ENCODE data around the gene PRSS27.
"Not testable (repeated sequence)": the region's sequence is repeated elsewhere in the genome, so short reads cannot be mapped to it uniquely, and the experiment has no call there.

PRSS27 gene

DNA sequence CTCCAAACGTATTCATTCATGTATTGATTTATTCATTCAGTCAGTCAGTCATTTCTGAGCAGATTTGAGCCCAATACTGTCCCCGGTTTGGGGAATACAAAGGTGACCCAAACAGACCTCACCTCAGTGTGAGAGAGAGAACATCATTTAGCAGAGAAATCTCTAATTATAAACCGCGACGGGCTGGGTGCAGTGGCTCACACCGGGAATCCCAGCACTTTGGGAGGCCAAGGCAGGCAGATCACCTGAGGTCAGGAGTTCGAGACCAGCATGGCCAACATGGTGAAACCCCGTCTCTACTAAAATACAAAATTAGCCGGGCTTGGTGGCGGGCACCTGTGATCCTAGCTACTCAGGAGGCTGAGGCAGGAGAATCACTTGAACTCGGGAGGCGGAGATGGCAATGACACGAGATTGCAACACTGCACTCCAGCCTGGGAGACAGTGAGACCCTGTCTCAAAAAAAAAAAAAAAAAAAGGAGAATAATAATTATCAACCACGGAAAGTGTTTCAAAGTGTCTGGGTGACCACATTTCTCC, 1.7 kb upstream of the PRSS27 start:
- not testable (repeated sequence) for DNase-seq

DNA sequence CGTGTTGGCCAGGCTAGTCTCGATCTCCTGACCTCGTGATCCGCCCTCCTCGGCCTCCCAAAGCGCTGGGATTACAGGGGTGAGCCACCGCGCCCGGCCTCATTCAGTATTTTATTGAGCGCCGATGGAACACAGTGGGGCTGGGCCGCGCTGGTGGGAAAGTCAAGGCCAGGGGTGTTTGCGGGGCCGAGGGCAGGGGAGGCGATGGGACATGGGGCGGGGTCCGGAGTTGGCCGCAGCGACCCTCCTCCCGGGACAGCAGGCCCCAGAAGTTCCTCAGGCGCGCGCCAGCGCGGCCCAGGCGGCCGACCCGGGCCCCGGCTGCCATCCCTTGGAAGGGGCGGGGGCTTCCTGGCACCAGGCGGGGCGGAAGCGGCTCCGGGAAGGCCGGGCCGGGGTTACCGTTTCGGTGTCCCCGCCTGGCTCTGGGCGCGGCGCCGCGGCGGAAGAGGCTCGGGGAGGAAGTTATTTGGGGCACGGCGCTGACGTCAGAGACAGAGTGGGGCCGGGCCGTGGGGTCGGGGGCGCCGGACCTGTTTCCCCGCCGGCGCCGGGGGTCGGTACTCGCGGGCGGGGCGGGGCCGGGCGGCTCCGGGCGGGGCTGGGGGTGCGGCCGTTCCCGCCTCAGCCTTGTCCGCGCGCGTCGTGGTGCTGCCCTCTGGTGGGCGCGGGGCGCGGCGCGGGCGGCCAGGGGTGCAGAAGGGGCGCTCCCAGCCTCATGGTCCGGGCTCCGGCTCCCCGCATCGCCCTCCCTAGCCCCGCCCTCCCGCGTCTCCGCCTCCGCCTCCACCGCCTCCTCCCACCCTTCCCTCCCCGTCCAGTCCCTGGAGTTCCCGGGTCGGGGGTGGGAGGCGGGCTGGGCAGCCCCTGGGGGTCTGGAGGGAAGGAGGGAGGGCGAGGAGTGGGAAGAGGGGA, 952 bp upstream of the PRSS27 start:
- peak; percentile 83 to 88 for DNase-seq

DNA sequence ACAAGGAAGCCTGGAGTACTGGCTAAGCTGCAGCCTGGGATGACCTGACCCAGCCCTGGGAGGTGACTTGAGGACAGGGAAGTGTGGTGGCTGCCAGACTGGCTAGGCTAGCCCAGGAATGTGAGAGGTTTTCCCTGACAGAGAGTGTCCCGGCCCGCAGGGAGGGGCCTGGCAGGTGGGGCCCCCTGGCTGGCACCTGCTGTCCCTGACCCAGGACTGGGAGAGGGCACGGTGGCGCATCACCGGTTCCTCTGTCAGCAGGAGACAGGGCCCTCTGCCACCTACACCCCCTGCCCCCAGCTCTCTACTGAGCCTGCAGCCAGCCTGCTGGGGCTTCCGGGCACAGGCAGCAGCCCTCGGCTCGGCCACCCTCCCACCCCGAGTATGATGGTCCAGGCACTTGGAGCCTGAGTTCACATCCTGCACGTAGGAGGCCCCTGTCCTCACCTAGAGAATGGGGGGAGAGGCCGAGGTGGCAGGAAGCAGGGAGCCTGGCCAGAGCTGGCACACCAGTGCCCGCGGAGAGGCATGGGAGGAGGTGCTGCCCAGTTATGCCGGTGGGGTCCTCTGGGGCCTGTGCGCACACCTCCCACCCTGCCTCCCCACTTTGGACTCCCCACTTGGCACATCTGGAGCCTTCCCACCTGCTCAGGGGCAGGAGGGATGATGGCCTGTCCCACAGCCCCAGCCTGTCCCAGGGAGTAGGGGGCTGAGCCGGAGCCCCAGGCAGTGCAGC, 528 bp downstream of the PRSS27 start:
- DNase-seq: no peak

DNA sequence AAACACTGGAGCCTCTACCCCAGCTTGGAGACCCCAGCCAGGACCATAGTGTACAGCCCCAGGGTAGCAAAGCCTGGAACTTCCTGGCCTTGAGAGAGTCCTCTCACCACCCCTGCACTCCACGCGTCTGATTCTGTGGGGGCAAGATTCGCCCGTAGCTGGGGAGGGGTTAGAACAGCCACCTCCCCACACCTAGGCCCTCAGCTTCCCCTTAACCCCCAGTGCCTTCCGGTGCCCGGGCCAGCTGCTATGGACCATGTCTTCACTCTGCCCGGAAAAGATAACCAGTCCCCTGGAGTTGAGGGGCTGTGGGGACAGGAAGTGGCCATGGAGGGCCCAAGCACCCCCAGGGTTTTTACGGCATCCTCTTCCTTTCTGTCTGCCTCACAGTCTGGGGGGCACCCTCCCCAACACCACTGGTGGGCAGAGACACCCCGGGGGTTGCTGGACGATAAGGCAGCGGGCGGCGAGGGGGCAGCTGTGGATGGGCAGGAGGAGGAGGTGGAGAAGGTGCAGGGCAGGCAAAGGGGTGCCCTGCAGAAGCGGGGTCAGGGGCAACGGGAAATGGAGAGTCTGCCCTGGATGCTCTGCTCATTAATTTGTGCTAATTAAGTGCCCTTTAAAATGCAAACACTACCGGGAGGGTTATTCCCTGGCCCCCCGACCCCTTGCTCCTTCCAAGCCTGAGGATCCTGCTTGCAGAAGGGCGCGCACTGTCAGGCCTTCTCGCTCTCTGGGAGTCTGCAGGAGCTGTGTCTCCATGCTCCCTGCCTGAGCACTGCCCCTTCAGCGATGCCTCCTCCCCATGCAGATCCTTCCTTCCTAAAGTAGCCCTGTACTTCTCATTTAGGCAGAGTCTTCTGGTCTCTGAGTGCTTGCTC, 2.4 kb downstream of the PRSS27 start:
- DNase-seq: no peak

DNA sequence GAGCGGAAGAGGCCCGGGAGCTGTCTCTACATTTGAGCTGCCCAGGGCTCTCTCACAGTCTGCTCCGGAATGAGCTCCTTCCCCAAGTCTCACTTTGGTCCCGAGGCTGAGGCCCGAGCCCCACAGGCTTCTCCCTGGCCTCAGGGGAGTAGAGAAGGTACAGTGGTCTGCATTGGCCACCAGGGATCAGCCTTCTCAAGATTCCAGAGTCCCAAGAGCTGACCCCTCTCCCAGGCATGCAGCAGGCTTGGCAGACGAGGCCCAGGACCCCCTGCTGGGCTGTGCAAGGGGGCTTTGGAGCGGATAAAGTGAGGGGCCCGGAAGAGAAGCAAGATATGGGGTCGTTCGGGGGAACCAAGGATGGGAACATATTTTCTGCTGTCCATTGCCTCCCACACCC, 3.1 kb downstream of the PRSS27 start:
- DNase-seq: no peak

GRCh38 chr16:2715966-2716885, 3.8 kb downstream of the PRSS27 start:
- no peak for DNase-seq

DNA sequence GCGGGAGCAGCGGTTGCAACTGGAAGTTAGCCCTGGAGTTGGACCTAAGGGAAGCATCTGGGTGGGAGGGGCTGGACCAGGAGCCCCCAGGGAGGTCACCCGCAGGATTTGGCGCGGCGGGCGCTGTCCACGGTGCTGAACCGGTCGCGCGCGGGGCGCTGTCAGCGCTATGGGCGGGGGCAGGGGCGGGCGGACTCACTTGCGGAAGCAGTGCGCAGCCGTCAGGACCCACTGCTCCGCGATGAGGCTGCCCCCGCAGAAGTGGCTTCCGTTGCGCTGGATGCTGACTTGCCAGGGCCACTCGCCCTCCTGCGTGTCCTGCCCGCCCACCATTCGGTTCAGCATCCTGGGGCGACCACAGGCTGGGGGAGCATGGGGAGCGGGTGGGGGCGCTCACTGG, 4.5 kb downstream of the PRSS27 start:
- DNase-seq: peak; percentile 67 to 78

DNA sequence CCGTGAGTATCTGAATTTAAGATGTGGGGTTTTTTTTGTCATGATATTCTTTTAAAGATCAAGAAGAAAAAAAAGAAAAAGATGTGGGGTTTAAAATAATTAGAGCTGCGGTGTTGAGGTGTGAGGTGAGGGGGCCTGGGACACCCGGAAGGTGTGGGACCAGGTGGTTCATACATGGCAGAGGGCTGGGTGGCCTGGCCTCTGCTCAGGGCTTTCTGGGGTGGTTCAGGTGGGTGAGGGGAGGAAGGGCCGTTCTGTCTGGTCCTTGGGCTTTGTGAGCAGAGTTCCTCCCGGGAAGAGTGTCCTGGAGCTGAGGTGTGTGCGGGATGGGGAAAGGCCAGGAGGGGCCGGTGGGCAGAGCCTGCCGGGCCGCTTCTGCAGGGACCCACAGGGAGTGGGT, 5.0 kb downstream of the PRSS27 start:
- DNase-seq: no peak

DNA sequence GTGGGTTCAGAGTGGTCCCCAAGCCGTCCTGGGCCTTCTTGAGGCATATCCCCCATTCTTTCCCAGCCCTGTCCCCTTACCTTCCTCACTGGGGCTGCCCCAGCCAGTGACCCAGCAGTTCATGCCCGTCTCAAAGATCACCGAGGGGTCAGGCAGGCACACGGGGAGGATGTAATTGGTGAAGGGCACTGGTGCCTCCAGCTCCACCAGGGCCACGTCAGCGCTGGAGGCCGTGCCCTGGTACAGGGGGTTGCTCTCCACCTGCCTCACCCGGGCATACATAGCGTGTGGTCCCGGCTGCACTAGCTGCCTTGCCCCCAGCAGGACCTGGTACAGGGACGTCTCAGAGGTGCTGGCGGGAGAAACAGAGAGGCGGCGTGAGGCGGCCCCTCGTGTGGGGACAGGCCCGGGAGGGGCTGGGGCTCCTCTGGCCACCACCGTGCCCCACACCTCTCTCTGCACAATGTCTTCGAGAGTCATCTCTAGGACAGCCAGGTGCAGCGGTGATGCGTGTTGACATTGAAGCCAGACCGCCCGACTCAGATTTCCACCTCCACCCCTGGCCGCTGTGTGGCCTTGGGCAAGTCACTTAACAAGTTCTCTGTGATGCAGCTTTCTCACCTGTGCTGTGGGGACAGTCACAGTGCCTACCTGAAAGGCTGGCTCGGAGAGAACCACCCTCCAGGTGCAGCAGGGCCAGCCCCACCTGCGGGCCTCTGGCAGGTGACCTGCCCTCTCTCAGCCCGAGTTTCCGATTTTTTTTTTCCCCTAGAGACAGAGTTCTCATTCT, 5.8 kb downstream of the PRSS27 start:
- no peak for DNase-seq

DNA sequence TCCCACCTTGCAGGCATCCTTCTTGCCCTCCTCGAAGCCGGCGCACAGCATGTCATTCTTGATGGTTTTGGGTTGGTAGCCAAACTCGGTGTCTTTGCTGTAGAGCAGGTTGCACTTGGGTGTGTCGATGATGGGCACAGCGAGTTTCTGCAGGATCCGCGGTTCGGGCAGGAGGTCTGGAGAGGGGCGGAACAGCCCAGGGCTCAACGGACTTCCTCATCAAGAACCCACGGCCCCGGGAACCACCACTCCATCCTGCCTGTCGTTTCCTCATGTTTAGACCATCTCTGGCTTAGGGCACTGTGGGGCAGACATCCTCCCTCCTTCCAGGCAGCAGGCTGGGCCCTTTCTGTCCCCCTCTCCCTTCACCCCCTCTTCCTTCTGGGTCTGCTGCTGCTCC, 6.5 kb downstream of the PRSS27 start:
- no peak for DNase-seq

DNA sequence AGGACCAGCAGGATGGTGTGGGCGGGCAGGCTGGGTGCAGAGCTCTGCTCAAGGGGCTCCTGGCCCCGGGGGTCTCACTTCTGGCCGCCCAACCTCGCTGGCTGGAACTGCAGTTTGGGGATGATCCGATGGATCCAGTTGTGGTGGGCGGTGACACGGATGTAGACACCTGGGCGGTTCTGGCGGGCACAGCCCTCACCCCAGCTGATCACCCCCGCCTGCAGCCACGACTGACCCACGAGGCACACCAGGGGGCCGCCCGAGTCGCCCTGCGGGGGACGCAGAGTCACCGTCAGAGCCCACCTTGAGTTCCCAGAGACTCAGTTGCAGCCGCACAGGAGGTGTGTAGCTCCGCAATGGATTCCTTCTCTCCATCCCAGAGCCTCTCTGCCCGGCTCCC, 7.5 kb downstream of the PRSS27 start:
- no peak for DNase-seq

- no peak for DNase-seq
Observed at GRCh38 chr16:2712063-2712441, 8.0 kb downstream of the PRSS27 start.

GRCh38 chr16:2711370-2712062, 8.5 kb downstream of the PRSS27 start:
- DNase-seq: no peak

- DNase-seq: no peak
Observed at GRCh38 chr16:2710711-2711231, 9.3 kb downstream of the PRSS27 start.

DNA sequence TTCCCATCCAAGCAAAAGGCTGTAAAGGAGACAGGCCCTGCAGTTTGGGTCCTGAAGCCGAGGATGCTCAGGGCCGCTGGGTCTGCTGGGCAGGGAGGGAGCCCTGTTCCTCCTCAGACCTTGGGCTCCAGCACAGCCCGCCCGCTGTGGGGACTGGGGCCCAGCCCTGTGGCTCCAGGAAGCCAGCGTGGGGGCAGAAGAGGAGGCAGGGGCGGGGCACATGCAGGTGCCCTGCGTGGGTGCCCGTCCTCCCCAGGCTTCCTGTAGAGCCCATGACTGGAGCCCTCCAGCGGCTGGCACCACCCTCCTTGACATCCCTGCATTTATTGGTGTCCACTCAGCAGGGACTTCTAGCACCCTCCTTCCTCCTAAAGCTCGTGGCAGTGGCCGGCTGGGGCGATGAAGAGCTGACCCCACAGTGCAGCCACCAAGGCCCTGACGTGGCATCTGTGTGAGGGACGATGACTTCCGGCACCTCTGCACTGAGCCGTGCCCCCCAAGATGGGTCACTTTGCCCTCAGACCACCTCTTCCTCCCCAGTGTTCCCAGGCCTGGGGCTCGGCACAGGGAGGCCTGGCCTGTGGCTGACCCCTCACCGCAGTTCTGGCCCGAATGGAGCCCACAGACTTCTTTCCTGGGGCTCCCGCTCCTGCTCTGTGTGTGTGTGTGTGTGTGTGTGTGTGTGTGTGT, 9.9 kb downstream of the PRSS27 start:
- no peak for DNase-seq

GRCh38 chr16:2709588-2709984, 10.4 kb downstream of the PRSS27 start:
- no peak for DNase-seq

- no peak for DNase-seq
Observed at GRCh38 chr16:2708955-2709587, 11.0 kb downstream of the PRSS27 start.

GRCh38 chr16:2708290-2708639, 11.8 kb downstream of the PRSS27 start:
- no peak for DNase-seq

All from stimulated activated CD4-positive, alpha-beta T cell treated with anti-CD3 and anti-CD28 coated beads, Interleukin-2, amount 100 ng/mL, for 48 hours (primary cell).